GM13976 (cell line): ENCODE results near the gene PQBP1.
"Not testable (repeated sequence)": the region's sequence is repeated elsewhere in the genome, so short reads cannot be mapped to it uniquely, and the experiment has no call there.

Experiments used
- DNase-seq: peaks from one replicate; pipeline ENCODE4 v3.0.0; 2012; ENCODE audit warnings: low spot score
- in situ Hi-C: fragments of 300-500 bp; cut with MboI; formaldehyde crosslinking; loops from one replicate; pipeline ENCODE4 v1.12.0; 2022; ENCODE audit warnings: low sequenced_read_pairs, mixed read lengths, inconsistent platforms; ENCODE audit not compliant: unreplicated experiment
- TF ChIP-seq, protein P1 (sequence below): IDR thresholded peaks from 2 replicates; pipeline ENCODE4 v1.5.1; 2012; ENCODE audit warnings: borderline replicate concordance, mild to moderate bottlenecking; ENCODE audit not compliant: insufficient read depth; ENCODE audit errors: extremely low read depth, missing control alignments, control extremely low read depth

Gene PQBP1, protein sequence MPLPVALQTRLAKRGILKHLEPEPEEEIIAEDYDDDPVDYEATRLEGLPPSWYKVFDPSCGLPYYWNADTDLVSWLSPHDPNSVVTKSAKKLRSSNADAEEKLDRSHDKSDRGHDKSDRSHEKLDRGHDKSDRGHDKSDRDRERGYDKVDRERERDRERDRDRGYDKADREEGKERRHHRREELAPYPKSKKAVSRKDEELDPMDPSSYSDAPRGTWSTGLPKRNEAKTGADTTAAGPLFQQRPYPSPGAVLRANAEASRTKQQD

GRCh38 chrX:48897625-48898306 lies at the start of gene PQBP1, which contains the start of gene TIMM17B:
PQBP1 (plus strand) TSS chrX:48897930; CDS start chrX:48898510, 580 bp downstream.
TIMM17B (minus strand) TSS chrX:48897768; CDS start chrX:48897749, 19 bp downstream.
- in situ Hi-C loops = no loop called here
- TF ChIP-seq, protein P1, sequence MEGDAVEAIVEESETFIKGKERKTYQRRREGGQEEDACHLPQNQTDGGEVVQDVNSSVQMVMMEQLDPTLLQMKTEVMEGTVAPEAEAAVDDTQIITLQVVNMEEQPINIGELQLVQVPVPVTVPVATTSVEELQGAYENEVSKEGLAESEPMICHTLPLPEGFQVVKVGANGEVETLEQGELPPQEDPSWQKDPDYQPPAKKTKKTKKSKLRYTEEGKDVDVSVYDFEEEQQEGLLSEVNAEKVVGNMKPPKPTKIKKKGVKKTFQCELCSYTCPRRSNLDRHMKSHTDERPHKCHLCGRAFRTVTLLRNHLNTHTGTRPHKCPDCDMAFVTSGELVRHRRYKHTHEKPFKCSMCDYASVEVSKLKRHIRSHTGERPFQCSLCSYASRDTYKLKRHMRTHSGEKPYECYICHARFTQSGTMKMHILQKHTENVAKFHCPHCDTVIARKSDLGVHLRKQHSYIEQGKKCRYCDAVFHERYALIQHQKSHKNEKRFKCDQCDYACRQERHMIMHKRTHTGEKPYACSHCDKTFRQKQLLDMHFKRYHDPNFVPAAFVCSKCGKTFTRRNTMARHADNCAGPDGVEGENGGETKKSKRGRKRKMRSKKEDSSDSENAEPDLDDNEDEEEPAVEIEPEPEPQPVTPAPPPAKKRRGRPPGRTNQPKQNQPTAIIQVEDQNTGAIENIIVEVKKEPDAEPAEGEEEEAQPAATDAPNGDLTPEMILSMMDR = no peak
- DNase-seq = peak; percentile 87

GRCh38 chrX:48848847-48849246 lies 48.9 kb upstream of the PQBP1 start:
- in situ Hi-C loops = no loop called here
- no peak for DNase-seq
- TF ChIP-seq, protein P1 = no peak

GRCh38 chrX:48852857-48853256 lies 44.9 kb upstream of the PQBP1 start:
- TF ChIP-seq, protein P1 = no peak
- in situ Hi-C loops = no loop called here
- DNase-seq = no peak

DNA sequence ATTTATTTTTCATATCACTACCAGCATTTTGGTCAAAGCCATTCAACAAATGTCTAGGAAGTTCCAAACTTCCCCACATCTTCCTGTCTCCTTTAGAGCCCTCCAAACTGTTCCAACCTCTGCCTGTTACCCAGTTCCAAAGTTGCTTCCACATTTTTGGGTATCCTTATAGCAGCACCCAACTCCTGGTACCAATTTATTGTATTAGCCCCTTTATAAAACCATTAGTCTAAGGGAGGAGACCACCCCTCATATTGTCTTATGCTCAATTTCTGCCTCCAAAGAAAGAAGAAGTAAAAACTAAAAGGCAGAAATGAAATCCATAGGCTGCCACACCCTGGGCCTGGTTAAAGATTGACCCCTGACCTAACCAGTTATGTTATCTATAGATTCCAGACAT lies 44.2 kb upstream of the PQBP1 start:
- in situ Hi-C loops, DNase-seq: not testable (repeated sequence)

DNA sequence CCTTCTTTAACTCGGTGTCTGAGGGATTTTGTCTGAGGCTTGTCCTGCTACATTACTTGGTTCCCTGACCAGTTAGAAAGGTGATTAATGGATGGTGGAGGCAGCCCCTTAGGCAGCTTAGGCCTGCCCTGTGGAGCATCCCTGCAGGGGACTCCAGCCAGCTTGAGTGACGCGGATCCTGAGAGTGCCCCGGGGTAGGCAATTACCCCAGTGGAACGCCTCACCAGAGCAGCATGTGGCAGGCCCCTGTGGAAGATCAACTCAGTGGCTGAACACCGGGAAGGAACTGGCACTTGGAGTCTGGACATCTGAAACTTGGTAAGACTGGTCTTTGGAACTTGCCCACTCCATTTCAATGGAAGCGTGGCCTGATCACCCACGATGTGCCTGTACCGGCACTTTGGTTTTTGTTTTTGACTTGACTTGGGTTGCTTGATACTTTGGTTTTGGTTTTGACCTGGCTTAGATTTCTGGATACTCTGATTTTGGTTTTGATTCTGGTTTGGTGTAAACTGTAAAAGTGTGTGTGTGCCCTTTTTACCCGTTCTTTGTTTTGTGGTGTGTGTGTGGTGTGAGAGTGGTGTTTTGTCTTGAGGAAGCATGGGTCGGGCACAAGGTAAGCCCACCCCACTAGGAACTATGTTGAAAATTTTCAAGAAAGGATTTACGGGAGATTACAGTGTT lies 43.5 kb upstream of the PQBP1 start:
- DNase-seq, in situ Hi-C loops: not testable (repeated sequence)

DNA sequence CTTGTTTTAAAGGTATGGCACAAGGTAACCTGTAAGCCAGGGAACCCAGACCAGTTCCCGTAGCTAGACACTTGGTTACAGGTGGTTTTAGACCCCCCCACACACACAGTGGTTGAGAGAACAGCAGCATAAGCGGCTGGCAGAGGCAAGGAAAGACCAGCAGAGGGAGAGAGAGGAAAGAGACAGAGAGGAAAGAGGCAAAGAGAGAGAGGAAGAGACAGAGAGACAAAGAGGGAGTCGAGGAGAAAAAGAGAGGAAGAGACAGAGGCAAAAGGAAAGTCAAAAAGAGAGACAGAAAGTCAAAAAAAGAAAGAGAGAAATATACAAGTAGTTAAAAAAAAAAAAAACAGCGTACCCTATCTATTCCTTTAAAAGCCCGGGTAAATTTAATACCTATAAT lies 42.8 kb upstream of the PQBP1 start:
- TF ChIP-seq, protein P1 = no peak
- in situ Hi-C loops = no loop called here
- no peak for DNase-seq

GRCh38 chrX:48864210-48864609 lies 33.5 kb upstream of the PQBP1 start:
- no peak for DNase-seq
- in situ Hi-C loops = no loop called here
- TF ChIP-seq, protein P1 = no peak

DNA sequence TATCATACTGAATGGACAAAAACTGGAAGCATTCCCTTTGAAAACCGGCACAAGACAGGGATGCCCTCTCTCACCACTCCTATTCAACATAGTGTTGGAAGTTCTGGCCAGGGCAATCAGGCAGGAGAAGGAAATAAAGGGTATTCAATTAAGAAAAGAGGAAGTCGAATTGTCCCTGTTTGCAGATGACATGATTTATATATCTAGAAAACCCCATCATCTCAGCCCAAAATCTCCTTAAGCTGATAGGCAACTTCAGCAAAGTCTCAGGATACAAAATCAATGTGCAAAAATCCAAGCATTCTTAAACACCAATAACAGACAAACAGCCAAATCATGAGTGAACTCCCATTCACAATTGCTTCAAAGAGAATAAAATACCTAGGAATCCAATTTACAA lies 25.7 kb upstream of the PQBP1 start:
- in situ Hi-C loops, DNase-seq: not testable (repeated sequence)

DNA sequence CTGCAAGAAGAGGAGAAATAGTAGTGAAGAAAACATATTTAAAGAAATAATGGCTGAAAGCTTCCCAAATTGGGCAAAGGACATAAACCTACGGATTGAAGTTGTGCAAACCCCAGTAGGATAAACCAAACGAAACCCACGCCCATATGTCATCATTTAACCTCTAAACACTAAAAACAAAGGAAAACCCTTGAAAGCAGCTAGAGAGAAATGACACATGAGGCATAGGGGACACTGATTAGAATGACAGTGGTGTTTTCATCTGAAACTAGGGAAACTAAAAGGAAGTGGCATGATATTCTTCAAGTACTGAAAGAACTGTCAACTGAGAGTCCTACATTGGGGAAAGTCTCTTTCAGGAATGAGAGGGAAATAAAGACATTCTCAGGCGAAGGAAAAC lies 20.8 kb upstream of the PQBP1 start:
- DNase-seq, in situ Hi-C loops: not testable (repeated sequence)
